Activated CD8-positive, alpha-beta memory T cell treated with anti-CD3 and anti-CD28 coated beads, Interleukin-2, amount 50 U/mL, for 1 hour (primary cell): ENCODE data around the gene FYB1.

Experiments
- DNase-seq: peaks from one replicate; pipeline ENCODE4 v3.0.0-alpha.2; 2020; ENCODE audit errors: extremely low read depth

The FYB1 gene

GRCh38 chr5:39158786-39159185 lies 60.6 kb downstream of the FYB1 start:
- DNase-seq = no peak

DNA sequence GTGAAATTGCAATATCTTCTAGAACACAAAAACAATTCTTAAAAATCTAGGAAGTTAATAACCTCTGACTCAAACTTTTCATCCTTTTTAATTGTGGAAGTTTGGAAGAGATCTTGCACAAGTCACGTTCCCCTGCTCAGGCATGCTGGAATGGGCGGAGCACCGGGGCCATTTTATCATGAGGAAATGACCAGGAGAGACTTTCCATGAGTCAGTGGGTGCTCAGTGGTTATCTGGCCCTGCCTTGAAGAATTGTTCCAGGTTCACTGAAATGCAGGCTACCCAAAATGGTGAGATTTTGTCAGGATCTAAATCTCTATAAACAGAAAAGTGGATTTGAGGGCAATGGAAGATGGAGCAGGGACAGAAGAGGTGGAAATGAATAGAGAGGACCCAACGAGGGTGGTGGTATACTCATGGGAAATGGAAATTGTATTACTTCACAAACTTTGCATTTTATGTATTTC lies 61.2 kb downstream of the FYB1 start:
- DNase-seq = no peak

DNA sequence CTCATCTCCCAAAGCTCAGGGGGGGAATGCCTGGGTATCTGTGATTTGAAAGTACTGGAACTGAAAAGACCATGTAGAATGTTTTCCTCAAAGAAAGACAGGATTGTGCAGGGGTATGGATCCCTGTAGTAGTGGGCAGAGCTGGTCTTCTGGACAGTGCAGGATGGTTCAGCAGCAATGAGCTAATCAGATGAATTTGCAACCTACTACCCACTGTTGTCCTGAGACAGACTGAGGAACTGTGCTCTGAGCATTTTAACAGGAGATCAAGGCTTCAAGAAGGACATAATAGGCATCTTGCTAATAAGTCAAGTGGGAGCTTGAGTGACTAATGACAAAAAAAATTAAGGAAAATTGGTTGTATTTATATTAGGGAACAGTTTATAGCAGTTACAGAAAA lies 61.7 kb downstream of the FYB1 start:
- DNase-seq = no peak

GRCh38 chr5:39156082-39156481 lies 63.3 kb downstream of the FYB1 start:
- no peak for DNase-seq

DNA sequence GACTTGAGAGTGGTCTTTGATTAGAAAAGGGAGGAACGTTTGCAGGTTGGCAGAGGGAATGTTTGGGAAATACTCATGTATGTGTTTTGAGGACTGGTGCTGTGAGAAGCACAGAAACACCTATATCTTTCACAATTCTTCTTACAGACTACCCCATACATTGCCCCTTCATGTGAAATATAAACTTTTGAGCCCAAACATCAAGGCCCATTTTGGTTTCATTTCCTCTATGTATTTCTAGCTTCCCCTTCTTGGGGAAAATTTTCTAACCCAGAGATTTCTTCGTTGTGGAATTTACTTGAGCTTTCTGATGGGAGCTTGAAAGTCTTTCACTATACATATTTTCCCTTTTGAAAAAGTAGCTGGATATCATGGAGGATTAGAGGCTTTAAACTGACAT lies 67.6 kb downstream of the FYB1 start:
- DNase-seq = no peak

DNA sequence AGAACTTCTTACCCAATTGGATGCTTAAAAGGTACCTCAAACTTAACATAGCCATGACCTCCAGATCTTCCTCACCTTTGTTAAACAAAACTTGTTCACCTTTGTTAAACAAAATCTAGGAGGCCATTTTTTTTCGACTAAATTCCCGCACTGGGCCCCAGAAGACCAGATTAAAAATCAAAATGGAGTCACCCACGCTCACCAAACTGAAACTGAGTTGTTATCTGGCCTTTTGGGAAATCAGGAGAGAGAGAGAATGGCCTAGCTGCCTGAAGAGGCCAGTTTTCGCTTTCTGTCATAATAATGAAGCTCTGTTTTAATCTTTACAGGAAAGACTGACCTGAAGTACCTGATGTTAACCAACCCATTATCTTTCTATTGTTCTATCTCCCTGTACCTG lies 69.4 kb downstream of the FYB1 start:
- DNase-seq = no peak

DNA sequence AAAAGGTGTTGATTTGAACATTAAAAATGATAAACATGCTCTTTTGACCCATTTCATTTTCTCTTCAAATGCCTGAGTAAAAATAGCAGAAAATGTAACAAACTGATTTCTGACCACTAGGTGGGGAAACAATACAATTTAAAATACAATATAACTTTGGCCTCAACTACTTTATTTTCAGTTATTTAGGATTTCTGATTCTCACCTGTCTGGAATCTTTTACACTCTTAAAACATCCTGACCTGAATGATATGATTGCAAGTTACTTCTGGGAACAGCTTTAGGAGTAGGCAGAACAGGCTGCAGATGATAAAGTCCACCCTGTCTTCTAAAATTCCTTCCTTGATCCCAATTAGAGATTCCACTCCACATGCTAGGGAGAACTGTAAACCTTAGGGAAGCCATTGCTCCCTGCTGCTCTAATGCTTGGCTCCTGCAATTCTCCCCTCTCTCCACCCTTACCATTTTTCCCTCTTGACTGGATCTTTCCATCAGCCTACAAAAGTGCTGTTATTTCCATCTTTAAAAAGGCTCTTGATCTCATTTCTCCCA lies 70.3 kb downstream of the FYB1 start:
- no peak for DNase-seq

- DNase-seq = no peak
These were observed 72.4 kb downstream of the FYB1 start for GRCh38 chr5:39146831-39147540.

- no peak for DNase-seq
These were observed 76.1 kb downstream of the FYB1 start for GRCh38 chr5:39143151-39143860.

DNA sequence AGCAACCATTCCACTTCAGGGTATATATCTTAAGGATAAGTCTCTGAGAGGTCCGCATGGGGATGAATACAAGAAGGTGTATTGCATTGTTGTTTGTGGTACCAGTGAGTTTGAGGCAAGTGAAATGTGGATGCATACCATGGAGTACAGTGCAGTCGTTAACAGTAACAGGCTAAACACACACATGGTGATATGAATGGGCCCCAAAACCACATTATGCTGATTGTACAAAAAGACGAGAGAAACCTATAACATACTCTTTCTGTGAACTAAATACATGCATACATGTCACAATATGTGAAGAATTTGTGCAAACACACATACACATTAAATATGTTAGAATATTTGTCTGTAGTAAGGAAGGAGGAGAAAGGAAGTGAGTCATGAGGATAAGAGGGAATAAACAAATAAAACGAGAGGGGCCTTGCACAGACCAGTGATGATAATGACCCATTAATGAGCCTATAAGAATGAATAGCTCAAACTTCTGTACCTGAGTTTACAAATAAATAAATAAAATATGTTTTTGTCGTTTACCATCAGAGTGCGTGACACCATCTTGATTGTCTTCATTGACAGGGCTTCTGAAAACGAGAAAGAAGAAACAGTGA lies 78.7 kb downstream of the FYB1 start:
- DNase-seq = no peak

DNA sequence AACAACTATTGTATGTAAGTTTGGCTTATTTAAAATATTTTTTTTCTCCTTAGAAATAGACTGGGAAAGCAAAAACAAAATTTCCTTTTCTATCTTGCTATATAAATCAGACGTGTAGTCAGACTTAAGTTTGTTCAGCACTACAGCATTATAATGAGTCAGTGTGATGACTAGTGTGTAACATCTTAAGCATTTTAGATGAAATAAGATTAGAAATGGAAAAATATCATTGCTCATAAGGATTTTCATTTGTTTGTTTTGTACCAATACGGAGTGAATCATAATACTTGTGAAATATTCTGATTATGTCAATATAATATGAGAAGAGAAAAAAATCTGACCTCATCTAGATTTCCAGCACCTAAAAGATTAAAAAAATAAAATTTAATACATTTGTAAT lies 80.5 kb downstream of the FYB1 start:
- DNase-seq = no peak

DNA sequence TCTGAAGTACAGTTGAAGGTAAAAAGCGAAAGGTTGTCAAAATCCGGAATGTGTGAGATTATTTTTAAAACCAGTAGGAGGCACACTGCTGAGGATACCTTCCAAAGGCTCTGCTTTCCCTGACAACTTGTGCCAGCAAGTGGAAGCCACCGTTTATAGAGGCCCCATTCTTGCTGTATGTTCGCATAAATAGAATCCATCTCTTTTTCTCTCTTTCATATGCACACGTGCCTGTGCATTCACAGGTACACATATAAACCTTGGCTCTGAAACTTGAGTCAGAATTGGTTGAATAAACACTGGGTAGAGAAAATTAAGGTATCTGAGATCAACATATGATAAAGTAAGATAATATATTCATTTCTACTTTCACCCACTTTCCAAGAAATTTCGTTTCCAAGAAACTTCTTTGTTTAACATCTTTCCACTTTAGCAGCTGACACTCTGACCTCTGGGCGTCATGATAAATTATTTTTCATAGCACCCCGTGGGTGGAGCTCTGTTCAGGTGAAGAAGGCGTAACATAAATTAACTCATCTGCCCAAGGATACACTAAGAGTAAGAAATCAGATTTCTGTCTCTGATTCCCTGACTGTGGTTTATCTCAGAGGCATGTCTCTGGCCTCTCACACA lies 81.4 kb downstream of the FYB1 start:
- DNase-seq = no peak

DNA sequence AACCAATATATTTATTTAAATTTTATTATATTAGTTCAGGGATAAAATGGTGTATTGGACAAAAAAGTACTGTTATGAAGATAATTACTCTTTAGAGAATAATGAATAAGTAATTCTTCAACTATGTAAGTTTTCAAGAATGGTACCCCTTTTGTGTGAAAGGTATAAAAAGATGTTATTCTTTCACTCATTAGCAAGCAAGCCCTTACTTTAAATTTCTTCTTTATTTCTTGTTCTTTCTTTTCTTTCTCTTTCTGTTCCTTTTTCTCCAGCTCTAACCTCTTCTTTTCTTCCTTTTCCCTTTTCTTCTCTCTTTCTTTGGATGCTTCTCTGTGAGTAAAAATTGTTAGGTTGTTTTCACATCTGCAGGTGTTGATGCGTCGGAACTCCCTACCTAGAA lies 82.0 kb downstream of the FYB1 start:
- DNase-seq = no peak

DNA sequence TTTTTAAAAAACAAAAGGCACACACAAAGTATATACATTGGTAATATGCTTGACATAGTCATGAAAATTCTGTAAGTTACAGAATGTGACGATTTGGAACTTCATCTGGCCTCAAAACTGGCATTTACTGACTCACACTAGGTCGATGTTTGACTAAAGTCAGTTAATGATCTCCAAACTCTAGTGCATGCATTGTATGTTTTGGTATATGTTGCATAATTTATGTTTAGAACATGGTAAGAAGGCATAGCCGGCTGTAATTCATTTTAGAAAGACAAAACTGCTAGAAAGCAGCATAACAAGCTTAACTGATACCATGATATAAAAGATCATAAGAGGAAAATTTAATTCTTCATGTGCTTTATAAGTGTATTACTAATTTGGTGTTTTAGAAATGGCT lies 86.6 kb downstream of the FYB1 start:
- no peak for DNase-seq

- no peak for DNase-seq
These were observed 87.3 kb downstream of the FYB1 start for GRCh38 chr5:39132128-39132447.

GRCh38 chr5:39131210-39132127 lies 87.9 kb downstream of the FYB1 start:
- no peak for DNase-seq

GRCh38 chr5:39130716-39131115 lies 88.6 kb downstream of the FYB1 start:
- DNase-seq = no peak

- no peak for DNase-seq
These were observed 97.4 kb downstream of the FYB1 start for GRCh38 chr5:39121922-39122321.

- DNase-seq = no peak
These were observed 98.0 kb downstream of the FYB1 start for GRCh38 chr5:39121315-39121714.

DNA sequence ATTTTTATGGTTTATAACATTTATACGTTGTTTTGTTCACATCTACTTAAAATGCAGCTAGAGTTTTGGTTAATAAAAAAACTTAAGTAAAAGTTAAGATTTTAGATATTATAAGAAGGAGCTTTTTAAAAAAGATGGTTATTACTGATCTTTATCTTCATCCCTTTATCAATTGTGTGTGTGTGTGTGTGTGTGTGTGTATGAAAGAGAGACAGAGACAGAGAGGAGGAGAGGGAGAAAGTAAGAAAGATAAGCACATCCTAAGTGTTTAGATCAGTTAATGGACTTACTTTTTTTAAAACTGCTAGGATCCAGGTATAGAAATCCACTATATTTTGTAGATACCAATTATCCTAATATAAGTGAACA lies 99.3 kb downstream of the FYB1 start:
- no peak for DNase-seq

DNA sequence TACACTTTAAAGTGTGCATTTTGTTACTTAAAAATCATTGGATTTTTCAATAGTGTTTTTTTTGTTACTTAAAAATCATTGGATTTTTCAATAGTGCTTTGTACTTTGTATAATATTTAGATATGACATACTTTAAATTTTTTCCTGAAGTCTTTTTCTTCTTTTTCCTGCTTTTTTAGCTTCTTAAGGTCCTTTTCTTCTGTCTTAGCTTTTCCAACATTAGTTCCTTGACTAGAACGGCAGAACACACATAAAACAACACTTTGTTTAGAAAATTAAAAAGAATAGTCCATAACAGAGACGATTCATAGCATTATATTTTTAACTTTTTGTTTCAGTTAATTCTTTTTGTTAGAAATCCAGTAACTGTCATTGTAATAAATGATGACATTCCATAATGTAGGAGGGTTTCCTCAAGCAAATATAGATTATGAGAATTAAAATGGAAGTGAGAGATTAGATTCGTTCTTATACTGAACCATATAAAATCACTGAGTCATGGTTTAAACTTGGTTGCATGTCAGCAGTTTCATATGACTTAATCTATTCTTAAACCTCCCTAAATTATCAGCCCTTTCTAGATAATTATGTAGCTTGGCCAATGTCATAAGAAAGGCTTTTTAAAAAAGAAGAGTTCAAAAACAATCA lies 99.8 kb downstream of the FYB1 start:
- DNase-seq = no peak
